NCI-H146 (cell line): ENCODE results near the gene NGRN.
"Not testable (repeated sequence)": the region's sequence is repeated elsewhere in the genome, so short reads cannot be mapped to it uniquely, and the experiment has no call there.

ENCODE experiments used
- DNase-seq: peaks from one replicate; lab custom pipeline; 2025; lab: John Stamatoyannopoulos, UW

The NGRN gene

GRCh38 chr15:90234096-90234988 lies 31.1 kb upstream of the NGRN start, which contains the start of gene GDPGP1:
Gene GDPGP1 (plus strand): TSS chr15:90234209. CDS start chr15:90240909, 6,700 bp downstream.
- DNase-seq, result no peak

- DNase-seq, result no peak
Measured at GRCh38 chr15:90239371-90239770, 26.1 kb upstream of the NGRN start.

- no peak for DNase-seq
Measured at GRCh38 chr15:90240856-90241255, 24.6 kb upstream of the NGRN start.

GRCh38 chr15:90241343-90242192 lies 23.9 kb upstream of the NGRN start:
- DNase-seq, result no peak

GRCh38 chr15:90243943-90244639 lies 21.4 kb upstream of the NGRN start:
- DNase-seq, result no peak

- DNase-seq, result no peak
Measured at GRCh38 chr15:90248789-90249202, 16.7 kb upstream of the NGRN start.

- DNase-seq, result peak; percentile 92
Measured at GRCh38 chr15:90249203-90249863, 16.1 kb upstream of the NGRN start, which contains the start of gene TTLL13. Gene TTLL13 (plus strand): TSS chr15:90249556. CDS start chr15:90250631, 1,075 bp downstream.

- DNase-seq, result no peak
Measured at GRCh38 chr15:90257776-90258175, 7.7 kb upstream of the NGRN start.

- DNase-seq, result no peak
Measured at GRCh38 chr15:90259524-90259923, 5.9 kb upstream of the NGRN start.

- not testable (repeated sequence) for DNase-seq
Measured at GRCh38 chr15:90260731-90261130, 4.7 kb upstream of the NGRN start.

- no peak for DNase-seq
Measured at GRCh38 chr15:90261811-90262210, 3.7 kb upstream of the NGRN start.

- no peak for DNase-seq
Measured at GRCh38 chr15:90262426-90262825, 3.0 kb upstream of the NGRN start.

GRCh38 chr15:90264671-90265070 lies 801 bp upstream of the NGRN start:
- no peak for DNase-seq

GRCh38 chr15:90266061-90266431 lies 574 bp downstream of the NGRN start:
- DNase-seq, result peak; percentile 64

- no peak for DNase-seq
Measured at GRCh38 chr15:90266485-90266884, 1.0 kb downstream of the NGRN start.

- no peak for DNase-seq
Measured at GRCh38 chr15:90268415-90268814, 2.9 kb downstream of the NGRN start.

- no peak for DNase-seq
Measured at GRCh38 chr15:90270502-90271150, 5.2 kb downstream of the NGRN start.

- no peak for DNase-seq
Measured at GRCh38 chr15:90271459-90272166, 6.1 kb downstream of the NGRN start.

- DNase-seq, result not testable (repeated sequence)
Measured at GRCh38 chr15:90278467-90278866, 13.0 kb downstream of the NGRN start.

GRCh38 chr15:90280743-90281142 lies 15.3 kb downstream of the NGRN start:
- DNase-seq, result not testable (repeated sequence)
